K562 (cell line): ENCODE data around the gene BCAS3. TPM values are rescaled to one million over a fixed set of nuclear protein-coding genes. Genes with fewer than 3 reads are reported as not detected.

Experiments used
- CBX5 ChIP-seq: IDR thresholded peaks from 2 replicates; pipeline ENCODE4 v1.6.1; 2014; ENCODE audit warnings: low read depth, borderline replicate concordance
- CEBPB ChIP-seq: fragments of 450-650 bp; IDR thresholded peaks from 2 replicates; pipeline ENCODE4 v1.6.1; 2016; ENCODE audit warnings: missing genetic modification characterization, missing compliant biosample characterization
- CGGBP1 ChIP-seq: fragments of 250-450 bp; sonication (Bioruptor Pico); IDR thresholded peaks from 2 replicates; pipeline ENCODE4 v1.9.0; 2021; ENCODE audit warnings: mild to moderate bottlenecking
- DMBX1 ChIP-seq: fragments of 250-450 bp; sonication (Bioruptor Pico); IDR thresholded peaks from 2 replicates; pipeline ENCODE4 v1.8.0; 2022; ENCODE audit warnings: inconsistent platforms, mild to moderate bottlenecking, moderate library complexity, borderline replicate concordance
- E2F6 ChIP-seq, 2 experiments: IDR thresholded peaks; 2 replicates each; pipeline ENCODE4 v1.6.1; 2011; ENCODE audit warnings: borderline replicate concordance in 1 of 2, control low read depth in 1 of 2, low read depth in 1 of 2, low read length in 1 of 2, mild to moderate bottlenecking in 1 of 2, mixed read lengths in 1 of 2, moderate library complexity in 1 of 2; ENCODE audit not compliant: insufficient read depth in 1 of 2, insufficient read length in 1 of 2, poor library complexity in 1 of 2, severe bottlenecking in 1 of 2; ENCODE audit errors: extremely low read depth in 1 of 2
- ETS2 ChIP-seq: IDR thresholded peaks from 2 replicates; pipeline ENCODE4 v1.6.1; 2016; ENCODE audit warnings: borderline replicate concordance, missing genetic modification characterization, mild to moderate bottlenecking, moderate library complexity, missing compliant biosample characterization; ENCODE audit not compliant: poor library complexity, severe bottlenecking
- MCM2 ChIP-seq: fragments of 450-650 bp; IDR thresholded peaks from 2 replicates; pipeline ENCODE4 v1.6.1; 2017; ENCODE audit warnings: low read depth, mild to moderate bottlenecking
- MCM3 ChIP-seq: fragments of 450-650 bp; IDR thresholded peaks from 2 replicates; pipeline ENCODE4 v1.6.1; 2016
- MTA3 ChIP-seq: fragments of 450-650 bp; formaldehyde crosslinking; IDR thresholded peaks from 2 replicates; pipeline ENCODE4 v1.6.1; 2017; ENCODE audit warnings: mild to moderate bottlenecking, borderline replicate concordance
- NFIX ChIP-seq: fragments of 250-450 bp; sonication (Bioruptor Pico); IDR thresholded peaks from 2 replicates; pipeline ENCODE4 v1.4.0; 2020; ENCODE audit warnings: low read depth, mild to moderate bottlenecking, moderate library complexity
- POLR3A ChIP-seq: IDR thresholded peaks from 2 replicates; pipeline ENCODE4 v1.6.1; 2011; ENCODE audit warnings: borderline replicate concordance, mild to moderate bottlenecking, moderate library complexity; ENCODE audit not compliant: insufficient read length, insufficient read depth; ENCODE audit errors: extremely low read depth
- RBM25 ChIP-seq: fragments of 200-400 bp; formaldehyde crosslinking; IDR thresholded peaks from 2 replicates; pipeline ENCODE4 v1.6.1; 2018; ENCODE audit warnings: low read length, low read depth, moderate library complexity; ENCODE audit not compliant: severe bottlenecking
- STAT5A ChIP-seq: IDR thresholded peaks from 2 replicates; pipeline ENCODE4 v1.6.1; 2012; ENCODE audit warnings: low read length, inconsistent platforms, borderline replicate concordance
- ZFP1 ChIP-seq: fragments of 450-650 bp; formaldehyde crosslinking; IDR thresholded peaks from 2 replicates; pipeline ENCODE4 v1.4.0; 2020; ENCODE audit warnings: mild to moderate bottlenecking, mixed read lengths
- ZNF277 ChIP-seq: fragments of 250-450 bp; sonication (Bioruptor Pico); IDR thresholded peaks from 2 replicates; pipeline ENCODE4 v1.8.0; 2022; ENCODE audit warnings: inconsistent platforms, mild to moderate bottlenecking, moderate library complexity, borderline replicate concordance
- ZNF324 ChIP-seq: fragments of 250-450 bp; sonication (Bioruptor Pico); IDR thresholded peaks from 2 replicates; pipeline ENCODE4 v1.4.0; 2020; ENCODE audit warnings: mild to moderate bottlenecking
- ZNF586 ChIP-seq: fragments of 450-650 bp; formaldehyde crosslinking; conservative IDR thresholded peaks from 2 replicates; pipeline ENCODE4 v1.4.0; 2020; ENCODE audit warnings: mild to moderate bottlenecking, moderate library complexity
- polyA plus RNA-seq, 8 experiments: library from polyadenylated mRNA; depleted of rRNA in 4 of 8; stranded (reverse) in 5 of 8; unstranded in 3 of 8; fragments of >200 nt; fragmentation: Nextera tagmentation in 2 of 8; fragmentation: Illumina TruSeq in 1 of 8; extraction: Ambion mirVana in 2 of 8; extraction: Trizol in 1 of 8; gene quantifications; 2 replicates each; pipeline versions ENCODE4 v1.2.1 to v1.2.3, GENCODE V29; 2011 to 2014; ENCODE audit warnings: inconsistent platforms in 1 of 8, missing spikeins in 1 of 8
- total RNA-seq, 7 experiments: library from RNA; depleted of rRNA in 6 of 7; stranded (reverse); fragments of >200 nt in 6 of 7; fragmentation: Illumina TruSeq in 2 of 7; extraction: Trizol in 2 of 7; gene quantifications; 2 replicates each; pipeline versions ENCODE4 v1.2.1 to v1.2.3, GENCODE V29; 2011 to 2021; ENCODE audit warnings: low replicate concordance in 1 of 7
- TF ChIP-seq, protein P1 (sequence below), 3 experiments: IDR thresholded peaks in 2 of 3; conservative IDR thresholded peaks in 1 of 3; 2 replicates each; pipeline ENCODE4 v1.5.1; 2011 to 2012; ENCODE audit warnings: low read length in 3 of 3, mild to moderate bottlenecking in 3 of 3, control low read depth in 2 of 3, improper control_type of control experiment in 1 of 3, inconsistent platforms in 1 of 3, low read depth in 1 of 3, mixed read lengths in 1 of 3, moderate library complexity in 1 of 3; ENCODE audit not compliant: insufficient read depth in 2 of 3
- TF ChIP-seq, protein P2 (sequence below): fragments of 250-450 bp; sonication (Bioruptor Pico); IDR thresholded peaks from 2 replicates; pipeline ENCODE4 v1.5.0; 2021
- TF ChIP-seq, protein P3 (sequence below): sonication (generic); formaldehyde crosslinking; IDR thresholded peaks from 2 replicates; pipeline ENCODE4 v1.8.1; 2023; ENCODE audit warnings: mild to moderate bottlenecking, missing genetic modification reagents

Gene BCAS3
- total and polyA plus RNA-seq, 9 of the 15 experiments (the other 6 are each of a cell fraction or from before 2014, with no cell fraction given), result 1.9 to 5.5 (median 3.5) TPM

GRCh38 chr17:61175298-61176142, 497.9 kb downstream of the BCAS3 start (continued):
- TF ChIP-seq POLR3A (no peak), CEBPB (tag) (peak; percentile 92), RBM25 (peak; percentile 60), ZFP1 (CRISPR knock-in tag) (no peak), MTA3 (0 out of 2 replicates have a peak, but pooled peaks have one; percentile 41), ZNF277 (CRISPR knock-in tag) (no peak), ZNF586 (CRISPR knock-in tag) (no peak), DMBX1 (CRISPR knock-in tag) (peak; percentile 70; the same call in 1 of the 2 replicates), MCM2 (no peak), ETS2 (tag) (no peak), STAT5A (peak; percentile 87), E2F6 (IDR thresholded peaks at IDR 0.05; ENCODE audit: borderline replicate concordance in 1 of 2, extremely low read depth in 1 of 2, insufficient read depth in 1 of 2, insufficient read length in 1 of 2, low read depth in 1 of 2, low read length in 1 of 2, poor library complexity in 1 of 2, severe bottlenecking in 1 of 2) (no peak), ZNF324 (CRISPR knock-in tag) (no peak), NFIX (CRISPR knock-in tag) (no peak), CBX5 (no peak), MCM3 (no peak), CGGBP1 (CRISPR knock-in tag) (no peak)
- TF ChIP-seq, protein P1, sequence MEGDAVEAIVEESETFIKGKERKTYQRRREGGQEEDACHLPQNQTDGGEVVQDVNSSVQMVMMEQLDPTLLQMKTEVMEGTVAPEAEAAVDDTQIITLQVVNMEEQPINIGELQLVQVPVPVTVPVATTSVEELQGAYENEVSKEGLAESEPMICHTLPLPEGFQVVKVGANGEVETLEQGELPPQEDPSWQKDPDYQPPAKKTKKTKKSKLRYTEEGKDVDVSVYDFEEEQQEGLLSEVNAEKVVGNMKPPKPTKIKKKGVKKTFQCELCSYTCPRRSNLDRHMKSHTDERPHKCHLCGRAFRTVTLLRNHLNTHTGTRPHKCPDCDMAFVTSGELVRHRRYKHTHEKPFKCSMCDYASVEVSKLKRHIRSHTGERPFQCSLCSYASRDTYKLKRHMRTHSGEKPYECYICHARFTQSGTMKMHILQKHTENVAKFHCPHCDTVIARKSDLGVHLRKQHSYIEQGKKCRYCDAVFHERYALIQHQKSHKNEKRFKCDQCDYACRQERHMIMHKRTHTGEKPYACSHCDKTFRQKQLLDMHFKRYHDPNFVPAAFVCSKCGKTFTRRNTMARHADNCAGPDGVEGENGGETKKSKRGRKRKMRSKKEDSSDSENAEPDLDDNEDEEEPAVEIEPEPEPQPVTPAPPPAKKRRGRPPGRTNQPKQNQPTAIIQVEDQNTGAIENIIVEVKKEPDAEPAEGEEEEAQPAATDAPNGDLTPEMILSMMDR (IDR thresholded peaks at IDR 0.05 in 2 of 3, conservative IDR thresholded peaks at IDR 0.05 in 1 of 3; ENCODE audit: insufficient read depth in 2 of 3, low read depth in 1 of 3, low read length in 3 of 3), result no peak
- TF ChIP-seq, protein P2, sequence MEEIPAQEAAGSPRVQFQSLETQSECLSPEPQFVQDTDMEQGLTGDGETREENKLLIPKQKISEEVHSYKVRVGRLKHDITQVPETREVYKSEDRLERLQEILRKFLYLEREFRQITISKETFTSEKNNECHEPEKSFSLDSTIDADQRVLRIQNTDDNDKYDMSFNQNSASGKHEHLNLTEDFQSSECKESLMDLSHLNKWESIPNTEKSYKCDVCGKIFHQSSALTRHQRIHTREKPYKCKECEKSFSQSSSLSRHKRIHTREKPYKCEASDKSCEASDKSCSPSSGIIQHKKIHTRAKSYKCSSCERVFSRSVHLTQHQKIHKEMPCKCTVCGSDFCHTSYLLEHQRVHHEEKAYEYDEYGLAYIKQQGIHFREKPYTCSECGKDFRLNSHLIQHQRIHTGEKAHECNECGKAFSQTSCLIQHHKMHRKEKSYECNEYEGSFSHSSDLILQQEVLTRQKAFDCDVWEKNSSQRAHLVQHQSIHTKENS (CRISPR knock-in tag), result no peak
- TF ChIP-seq, protein P3, sequence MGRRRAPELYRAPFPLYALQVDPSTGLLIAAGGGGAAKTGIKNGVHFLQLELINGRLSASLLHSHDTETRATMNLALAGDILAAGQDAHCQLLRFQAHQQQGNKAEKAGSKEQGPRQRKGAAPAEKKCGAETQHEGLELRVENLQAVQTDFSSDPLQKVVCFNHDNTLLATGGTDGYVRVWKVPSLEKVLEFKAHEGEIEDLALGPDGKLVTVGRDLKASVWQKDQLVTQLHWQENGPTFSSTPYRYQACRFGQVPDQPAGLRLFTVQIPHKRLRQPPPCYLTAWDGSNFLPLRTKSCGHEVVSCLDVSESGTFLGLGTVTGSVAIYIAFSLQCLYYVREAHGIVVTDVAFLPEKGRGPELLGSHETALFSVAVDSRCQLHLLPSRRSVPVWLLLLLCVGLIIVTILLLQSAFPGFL, result no peak
